Prostate gland (tissue), 2 donors: ENCODE data around the gene ACSM3. TPM values are rescaled to one million over a fixed set of nuclear protein-coding genes. Genes with fewer than 3 reads are reported as not detected.

ENCODE experiments used
- DNase-seq: peaks from one replicate; pipeline ENCODE4 v3.0.0-alpha.2; 2019; ENCODE audit warnings: low spot score
- H3K27ac ChIP-seq, 2 donors: fragments of 200-600 bp; sonication (generic); 2 replicates each; pipeline ENCODE4 v1.5.1; 2017 to 2019
- H3K27me3 ChIP-seq: fragments of 200-600 bp; sonication (generic); replicated peaks from 2 replicates; pipeline ENCODE4 v1.5.1; 2019; ENCODE audit not compliant: insufficient read depth
- H3K36me3 ChIP-seq, 2 donors: fragments of 200-600 bp; sonication (generic); 1 replicate in 1 of 2; 2 replicates in 1 of 2; pipeline versions ENCODE4 v1.5.1 to v1.8.1; 2017 to 2019
- H3K4me1 ChIP-seq: fragments of 200-600 bp; sonication (generic); replicated peaks from 2 replicates; pipeline ENCODE4 v1.5.1; 2019
- H3K4me3 ChIP-seq, 2 donors: fragments of 200-600 bp; sonication (generic); 2 replicates each; pipeline ENCODE4 v1.5.1; 2017 to 2019
- H3K9me3 ChIP-seq: fragments of 200-600 bp; sonication (generic); 2 replicates; pipeline ENCODE4 v1.5.1; 2017
- CTCF ChIP-seq, 4 experiments: fragments of 200-600 bp in 2 of 4; fragments of 450-650 bp in 2 of 4; sonication (generic) in 2 of 4; IDR thresholded peaks; 1 replicate in 3 of 4; 2 replicates in 1 of 4; pipeline ENCODE4 v1.5.1; 2016 to 2019; ENCODE audit warnings: antibody characterized with exemption in 4 of 4, mild to moderate bottlenecking in 2 of 4, moderate library complexity in 2 of 4
- POLR2A ChIP-seq: fragments of 450-650 bp; IDR thresholded peaks from one replicate; pipeline ENCODE4 v1.6.1; 2016; ENCODE audit warnings: antibody characterized with exemption, mild to moderate bottlenecking
- POLR2AphosphoS5 ChIP-seq: sonication (generic); formaldehyde crosslinking; IDR thresholded peaks from one replicate; pipeline ENCODE4 v1.6.1; 2017; ENCODE audit warnings: antibody characterized with exemption
- WGBS: methylation state at CpG from one replicate; pipeline ENCODE4 v1.1.5; 2018; 5-methylcytosine and 5-hydroxymethylcytosine counted together
- intact Hi-C: fragments of 100-400 bp; cut with DNase I; formaldehyde crosslinking; loops from one replicate; pipeline ENCODE4 v1.14.2; 2022
- total RNA-seq, 2 donors: library from RNA; depleted of rRNA; stranded (reverse); fragments of >200 nt; gene quantifications; one replicate each; pipeline ENCODE4 v1.1.0, GENCODE V29; 2016

Gene ACSM3
- total RNA-seq, 2 donors from 2014 or later, result 65.9 to 99.6 TPM

- 87% methylated on average over 2 of the region's 2 CpGs for WGBS
- TF ChIP-seq POLR2A (no peak), POLR2AphosphoS5 (no peak), CTCF (IDR thresholded peaks at IDR 0.05) (no peak)
- DNase-seq, result no peak
- H3K27me3 ChIP-seq, result no peaks in the 10 kb centered on the region
- intact Hi-C loops, result no loop called here
- H3K36me3 ChIP-seq, result no peaks in the 10 kb centered on the region
- no peaks in the 10 kb centered on the region for H3K9me3 ChIP-seq
- no peaks in the 10 kb centered on the region for H3K4me1 ChIP-seq
- H3K27ac ChIP-seq, result no peak overlapping the region
- H3K4me3 ChIP-seq, result no peak overlapping the region
These were observed 69.3 kb downstream of the ACSM3 start for GRCh38 chr16:20833086-20833485.

- WGBS, result 68% methylated on average over 1 of the region's 1 CpG
- H3K27me3 ChIP-seq, result no peaks in the 10 kb centered on the region
- no peak overlapping the region for H3K27ac ChIP-seq
- H3K4me3 ChIP-seq, result no peak overlapping the region
- no peak for TF ChIP-seq POLR2AphosphoS5
- TF ChIP-seq POLR2A, result no peak
- TF ChIP-seq CTCF (IDR thresholded peaks at IDR 0.05), result no peak
- intact Hi-C loops, result no loop called here
- H3K36me3 ChIP-seq, result no peaks in the 10 kb centered on the region
- no peak for DNase-seq
- H3K9me3 ChIP-seq, result no peaks in the 10 kb centered on the region
- H3K4me1 ChIP-seq, result no peaks in the 10 kb centered on the region
These were observed 74.4 kb downstream of the ACSM3 start for GRCh38 chr16:20838240-20838639.

DNA sequence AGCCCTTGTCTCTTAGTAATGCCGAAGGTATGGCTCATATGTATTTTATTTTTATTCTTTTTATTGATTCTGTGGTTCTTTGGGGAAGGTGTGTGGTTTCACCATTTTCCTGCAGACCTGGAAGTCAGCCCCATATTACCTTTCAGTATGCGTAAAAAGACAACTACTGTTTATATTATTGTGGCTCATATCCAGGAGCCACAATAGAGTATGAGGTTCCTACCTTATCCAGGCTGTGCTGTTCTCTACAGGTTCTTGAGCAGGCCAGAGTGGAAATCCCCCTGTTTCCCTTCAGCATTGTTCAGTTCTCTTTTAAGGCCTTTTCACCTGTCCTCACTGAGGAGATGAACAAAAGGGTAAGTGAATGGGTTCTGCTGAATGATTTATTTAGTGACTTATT lies 75.7 kb downstream of the ACSM3 start:
- 89% methylated on average over 2 of the region's 2 CpGs for WGBS
- Histone ChIP-seq H3K27ac (no peak overlapping the region), H3K36me3 (no peaks in the 10 kb centered on the region), H3K4me3 (no peak overlapping the region), H3K9me3 (no peaks in the 10 kb centered on the region), H3K27me3 (no peaks in the 10 kb centered on the region), H3K4me1 (no peaks in the 10 kb centered on the region)
- TF ChIP-seq CTCF (IDR thresholded peaks at IDR 0.05) (no peak), POLR2AphosphoS5 (no peak), POLR2A (no peak)
- intact Hi-C loops, result no loop called here
- DNase-seq, result no peak

- H3K27ac ChIP-seq, result no peak overlapping the region
These were observed 80.2 kb downstream of the ACSM3 start for GRCh38 chr16:20844054-20844453.

More at GRCh38 chr16:20844054-20844453, 80.2 kb downstream of the ACSM3 start:
- H3K4me3 ChIP-seq, result no peak overlapping the region
- no peaks in the 10 kb centered on the region for H3K36me3 ChIP-seq
- H3K27me3 ChIP-seq, result no peaks in the 10 kb centered on the region
- no peak for DNase-seq
- no peaks in the 10 kb centered on the region for H3K9me3 ChIP-seq
- intact Hi-C loops, result no loop called here
- TF ChIP-seq CTCF (IDR thresholded peaks at IDR 0.05) (no peak), POLR2A (no peak), POLR2AphosphoS5 (no peak)
- H3K4me1 ChIP-seq, result no peaks in the 10 kb centered on the region
- 68% methylated on average over 2 of the region's 2 CpGs for WGBS
